GM23248 (cell line): ENCODE results near the gene CAMTA2.

ENCODE experiments used
- EZH2 ChIP-seq: fragments of 200-600 bp; sonication (generic); IDR thresholded peaks from 2 replicates; pipeline ENCODE4 v1.6.1; 2018; ENCODE audit warnings: antibody characterized with exemption, mild to moderate bottlenecking; ENCODE audit not compliant: insufficient read depth, poor library complexity, severe bottlenecking
- EZH2phosphoT487 ChIP-seq: fragments of 200-600 bp; sonication (generic); IDR thresholded peaks from 2 replicates; pipeline ENCODE4 v1.6.1; 2018; ENCODE audit warnings: antibody characterized with exemption, moderate library complexity, mild to moderate bottlenecking, low read depth; ENCODE audit not compliant: insufficient read depth

GRCh38 chr17:4986403-4986802 is 1.1 kb downstream of the CAMTA2 start:
- TF ChIP-seq EZH2phosphoT487 (no peak), EZH2 (no peak)
